SK-N-SH treated with all-trans-retinoic acid at 6 μM for 48 hours (cell line): ENCODE data around the gene DPP6.

Source experiments
- ATAC-seq: fragments of 200-7000 bp; cut with Tn5 transposase; 3 replicates; pipeline ENCODE4 v1.9.1; 2020; ENCODE audit warnings: mild to moderate bottlenecking, moderate library complexity
- ARNTL ChIP-seq: fragments of 450-650 bp; formaldehyde crosslinking; IDR thresholded peaks from 2 replicates; pipeline ENCODE4 v1.5.0; 2020; ENCODE audit warnings: low read depth, mild to moderate bottlenecking, moderate library complexity, borderline replicate concordance
- CSDC2 ChIP-seq: fragments of 250-450 bp; sonication (Bioruptor Pico); IDR thresholded peaks from 2 replicates; pipeline ENCODE4 v1.5.0; 2020; ENCODE audit warnings: mild to moderate bottlenecking, moderate library complexity
- ESRRG ChIP-seq: fragments of 250-450 bp; sonication (Bioruptor Pico); IDR thresholded peaks from 2 replicates; pipeline ENCODE4 v1.6.1; 2021; ENCODE audit warnings: mild to moderate bottlenecking
- GLIS3 ChIP-seq: fragments of 250-450 bp; sonication (Bioruptor Pico); IDR thresholded peaks from 2 replicates; pipeline ENCODE4 v1.5.0; 2020; ENCODE audit warnings: mild to moderate bottlenecking, moderate library complexity
- OSR1 ChIP-seq: fragments of 250-450 bp; sonication (Bioruptor Pico); IDR thresholded peaks from 2 replicates; pipeline ENCODE4 v1.8.0; 2022; ENCODE audit warnings: moderate library complexity, mild to moderate bottlenecking, inconsistent platforms
- SNAI2 ChIP-seq: fragments of 250-450 bp; sonication (Bioruptor Pico); IDR thresholded peaks from 2 replicates; pipeline ENCODE4 v1.5.0; 2020; ENCODE audit warnings: mild to moderate bottlenecking, moderate library complexity
- TCF4 ChIP-seq: fragments of 250-450 bp; sonication (Bioruptor Pico); IDR thresholded peaks from 2 replicates; pipeline ENCODE4 v1.8.0; 2021; ENCODE audit warnings: mild to moderate bottlenecking, moderate library complexity, borderline replicate concordance
- TOX ChIP-seq: fragments of 250-450 bp; sonication (Bioruptor Pico); IDR thresholded peaks from 2 replicates; pipeline ENCODE4 v1.8.0; 2021; ENCODE audit warnings: mild to moderate bottlenecking, moderate library complexity, borderline replicate concordance
- ZC3H10 ChIP-seq: fragments of 250-450 bp; sonication (Bioruptor Pico); IDR thresholded peaks from 2 replicates; pipeline ENCODE4 v1.5.1; 2021; ENCODE audit warnings: mild to moderate bottlenecking, moderate library complexity
- ZFP3 ChIP-seq: fragments of 250-450 bp; sonication (Bioruptor Pico); IDR thresholded peaks from 2 replicates; pipeline ENCODE4 v1.5.0; 2020; ENCODE audit warnings: mild to moderate bottlenecking, moderate library complexity
- ZFP30 ChIP-seq: fragments of 450-650 bp; formaldehyde crosslinking; IDR thresholded peaks from 2 replicates; pipeline ENCODE4 v1.5.0; 2022; ENCODE audit warnings: mild to moderate bottlenecking, moderate library complexity
- ZNF565 ChIP-seq: fragments of 450-650 bp; formaldehyde crosslinking; conservative IDR thresholded peaks from 2 replicates; pipeline ENCODE4 v1.5.0; 2020; ENCODE audit warnings: low read depth, mild to moderate bottlenecking, moderate library complexity
- ZNF70 ChIP-seq: fragments of 450-650 bp; formaldehyde crosslinking; IDR thresholded peaks from 2 replicates; pipeline ENCODE4 v1.5.0; 2020; ENCODE audit warnings: mild to moderate bottlenecking, moderate library complexity
- ZNF8 ChIP-seq: fragments of 450-650 bp; formaldehyde crosslinking; IDR thresholded peaks from 2 replicates; pipeline ENCODE4 v1.5.0; 2020; ENCODE audit warnings: mild to moderate bottlenecking, moderate library complexity
- TF ChIP-seq, protein P1 (sequence below): fragments of 250-450 bp; sonication (Bioruptor Pico); IDR thresholded peaks from 2 replicates; pipeline ENCODE4 v1.8.0; 2021; ENCODE audit warnings: low read depth, mild to moderate bottlenecking, moderate library complexity, borderline replicate concordance
- TF ChIP-seq, protein P2 (sequence below): fragments of 250-450 bp; sonication (Bioruptor Pico); IDR thresholded peaks from 2 replicates; pipeline ENCODE4 v1.8.0; 2020; ENCODE audit warnings: mild to moderate bottlenecking, moderate library complexity, borderline replicate concordance
- TF ChIP-seq, protein P3 (sequence below): fragments of 250-450 bp; sonication (Bioruptor Pico); IDR thresholded peaks from 2 replicates; pipeline ENCODE4 v1.5.1; 2020; ENCODE audit warnings: low read depth, mild to moderate bottlenecking, moderate library complexity
- TF ChIP-seq, protein P4 (sequence below): fragments of 250-450 bp; sonication (Bioruptor Pico); IDR thresholded peaks from 2 replicates; pipeline ENCODE4 v1.5.0; 2020; ENCODE audit warnings: mild to moderate bottlenecking, moderate library complexity

The DPP6 gene

DNA sequence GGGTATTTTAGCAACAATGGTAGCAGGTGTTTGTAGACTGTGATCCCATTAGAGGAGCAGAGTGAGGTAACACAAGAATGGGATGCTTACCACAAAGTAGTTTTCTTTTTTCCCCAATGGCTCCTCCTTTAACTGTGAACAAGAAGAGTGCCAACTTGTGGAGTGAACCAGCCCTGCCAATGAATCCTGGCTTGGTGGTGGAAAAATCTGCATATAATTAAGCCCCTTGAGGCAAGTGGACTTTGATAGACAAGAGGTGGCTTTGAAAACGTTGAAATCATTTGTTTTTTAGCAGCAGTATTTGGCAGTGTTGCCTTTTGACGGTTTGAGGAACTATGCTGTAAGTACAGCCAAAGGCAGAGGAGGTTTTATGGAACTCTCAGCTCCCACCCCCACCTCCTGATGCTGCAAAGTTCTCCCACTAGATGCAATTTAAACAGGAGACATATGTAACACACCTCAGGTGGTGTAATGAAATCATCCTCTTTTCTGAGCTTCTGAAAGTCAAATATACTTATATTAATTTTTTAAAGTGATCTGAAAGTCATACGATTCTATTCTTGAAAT is 295.6 kb downstream of the DPP6 start:
- TF ChIP-seq ZFP3 (no peak), OSR1 (CRISPR knock-in tag) (no peak), ZNF565 (no peak), TCF4 (CRISPR knock-in tag) (no peak), ZC3H10 (CRISPR knock-in tag) (no peak), CSDC2 (CRISPR knock-in tag) (no peak), ARNTL (CRISPR knock-in tag) (no peak)
- no peak for ATAC-seq

DNA sequence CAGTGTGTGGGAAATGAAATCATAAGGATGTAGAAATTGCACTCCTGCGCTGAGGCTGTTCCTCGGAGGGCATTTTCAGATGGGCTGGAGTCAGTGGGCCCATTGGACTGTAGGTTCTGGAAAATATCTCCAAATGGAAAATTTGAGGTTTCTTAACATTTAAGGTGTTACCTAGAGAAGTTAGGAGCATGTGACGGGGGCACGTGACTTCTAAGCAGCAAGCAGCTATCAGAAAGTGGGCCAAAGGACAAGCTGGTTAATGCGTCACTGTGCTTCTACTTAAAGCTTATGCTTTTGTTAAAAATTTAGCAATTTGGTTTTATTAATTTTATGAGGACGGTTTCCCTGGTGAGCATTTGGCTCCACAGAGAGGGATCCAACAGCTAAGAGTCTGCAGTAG is 298.7 kb downstream of the DPP6 start:
- TF ChIP-seq ESRRG (CRISPR knock-in tag): no peak
- TF ChIP-seq, protein P1, sequence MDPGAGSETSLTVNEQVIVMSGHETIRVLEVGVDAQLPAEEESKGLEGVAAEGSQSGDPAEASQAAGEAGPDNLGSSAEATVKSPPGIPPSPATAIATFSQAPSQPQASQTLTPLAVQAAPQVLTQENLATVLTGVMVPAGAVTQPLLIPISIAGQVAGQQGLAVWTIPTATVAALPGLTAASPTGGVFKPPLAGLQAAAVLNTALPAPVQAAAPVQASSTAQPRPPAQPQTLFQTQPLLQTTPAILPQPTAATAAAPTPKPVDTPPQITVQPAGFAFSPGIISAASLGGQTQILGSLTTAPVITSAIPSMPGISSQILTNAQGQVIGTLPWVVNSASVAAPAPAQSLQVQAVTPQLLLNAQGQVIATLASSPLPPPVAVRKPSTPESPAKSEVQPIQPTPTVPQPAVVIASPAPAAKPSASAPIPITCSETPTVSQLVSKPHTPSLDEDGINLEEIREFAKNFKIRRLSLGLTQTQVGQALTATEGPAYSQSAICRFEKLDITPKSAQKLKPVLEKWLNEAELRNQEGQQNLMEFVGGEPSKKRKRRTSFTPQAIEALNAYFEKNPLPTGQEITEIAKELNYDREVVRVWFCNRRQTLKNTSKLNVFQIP (CRISPR knock-in tag): no peak
- TF ChIP-seq TOX (CRISPR knock-in tag): no peak
- TF ChIP-seq, protein P2, sequence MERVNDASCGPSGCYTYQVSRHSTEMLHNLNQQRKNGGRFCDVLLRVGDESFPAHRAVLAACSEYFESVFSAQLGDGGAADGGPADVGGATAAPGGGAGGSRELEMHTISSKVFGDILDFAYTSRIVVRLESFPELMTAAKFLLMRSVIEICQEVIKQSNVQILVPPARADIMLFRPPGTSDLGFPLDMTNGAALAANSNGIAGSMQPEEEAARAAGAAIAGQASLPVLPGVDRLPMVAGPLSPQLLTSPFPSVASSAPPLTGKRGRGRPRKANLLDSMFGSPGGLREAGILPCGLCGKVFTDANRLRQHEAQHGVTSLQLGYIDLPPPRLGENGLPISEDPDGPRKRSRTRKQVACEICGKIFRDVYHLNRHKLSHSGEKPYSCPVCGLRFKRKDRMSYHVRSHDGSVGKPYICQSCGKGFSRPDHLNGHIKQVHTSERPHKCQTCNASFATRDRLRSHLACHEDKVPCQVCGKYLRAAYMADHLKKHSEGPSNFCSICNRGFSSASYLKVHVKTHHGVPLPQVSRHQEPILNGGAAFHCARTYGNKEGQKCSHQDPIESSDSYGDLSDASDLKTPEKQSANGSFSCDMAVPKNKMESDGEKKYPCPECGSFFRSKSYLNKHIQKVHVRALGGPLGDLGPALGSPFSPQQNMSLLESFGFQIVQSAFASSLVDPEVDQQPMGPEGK: no peak
- no peak for TF ChIP-seq ZFP30 (CRISPR knock-in tag)
- TF ChIP-seq CSDC2 (CRISPR knock-in tag): no peak
- no peak for TF ChIP-seq ZNF565
- TF ChIP-seq SNAI2: no peak
- no peak for TF ChIP-seq TCF4 (CRISPR knock-in tag)
- TF ChIP-seq ZNF8 (CRISPR knock-in tag): no peak
- TF ChIP-seq OSR1 (CRISPR knock-in tag): no peak
- TF ChIP-seq, protein P3, sequence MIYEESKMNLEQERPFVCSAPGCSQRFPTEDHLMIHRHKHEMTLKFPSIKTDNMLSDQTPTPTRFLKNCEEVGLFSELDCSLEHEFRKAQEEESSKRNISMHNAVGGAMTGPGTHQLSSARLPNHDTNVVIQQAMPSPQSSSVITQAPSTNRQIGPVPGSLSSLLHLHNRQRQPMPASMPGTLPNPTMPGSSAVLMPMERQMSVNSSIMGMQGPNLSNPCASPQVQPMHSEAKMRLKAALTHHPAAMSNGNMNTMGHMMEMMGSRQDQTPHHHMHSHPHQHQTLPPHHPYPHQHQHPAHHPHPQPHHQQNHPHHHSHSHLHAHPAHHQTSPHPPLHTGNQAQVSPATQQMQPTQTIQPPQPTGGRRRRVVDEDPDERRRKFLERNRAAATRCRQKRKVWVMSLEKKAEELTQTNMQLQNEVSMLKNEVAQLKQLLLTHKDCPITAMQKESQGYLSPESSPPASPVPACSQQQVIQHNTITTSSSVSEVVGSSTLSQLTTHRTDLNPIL: no peak
- no peak for ATAC-seq

DNA sequence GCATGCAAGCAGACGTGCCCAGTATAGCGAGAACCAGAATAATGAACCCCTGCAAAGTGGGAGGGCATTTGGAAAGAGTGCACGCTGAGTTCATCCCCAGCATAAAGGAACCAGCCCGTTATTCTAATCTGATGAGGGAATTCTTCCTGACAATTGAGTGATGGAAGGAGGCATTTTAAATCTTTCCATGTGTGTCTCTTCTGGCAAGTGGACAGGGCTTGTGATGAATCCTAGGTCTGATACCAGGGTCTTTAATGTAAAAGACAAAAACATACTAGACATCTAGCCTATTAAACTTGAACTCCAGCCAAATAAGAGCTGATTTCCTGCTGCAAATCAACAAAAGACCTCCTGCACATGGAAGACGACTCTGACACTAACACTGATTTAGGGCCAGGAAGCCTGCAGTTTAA is 301.2 kb downstream of the DPP6 start:
- TF ChIP-seq ZFP3 (no peak), ZNF70 (no peak), GLIS3 (CRISPR knock-in tag) (no peak), ARNTL (CRISPR knock-in tag) (no peak), TCF4 (CRISPR knock-in tag) (peak; percentile 70; the same call in 1 of the 2 replicates), SNAI2 (no peak), ZNF565 (no peak)
- TF ChIP-seq, protein P4, sequence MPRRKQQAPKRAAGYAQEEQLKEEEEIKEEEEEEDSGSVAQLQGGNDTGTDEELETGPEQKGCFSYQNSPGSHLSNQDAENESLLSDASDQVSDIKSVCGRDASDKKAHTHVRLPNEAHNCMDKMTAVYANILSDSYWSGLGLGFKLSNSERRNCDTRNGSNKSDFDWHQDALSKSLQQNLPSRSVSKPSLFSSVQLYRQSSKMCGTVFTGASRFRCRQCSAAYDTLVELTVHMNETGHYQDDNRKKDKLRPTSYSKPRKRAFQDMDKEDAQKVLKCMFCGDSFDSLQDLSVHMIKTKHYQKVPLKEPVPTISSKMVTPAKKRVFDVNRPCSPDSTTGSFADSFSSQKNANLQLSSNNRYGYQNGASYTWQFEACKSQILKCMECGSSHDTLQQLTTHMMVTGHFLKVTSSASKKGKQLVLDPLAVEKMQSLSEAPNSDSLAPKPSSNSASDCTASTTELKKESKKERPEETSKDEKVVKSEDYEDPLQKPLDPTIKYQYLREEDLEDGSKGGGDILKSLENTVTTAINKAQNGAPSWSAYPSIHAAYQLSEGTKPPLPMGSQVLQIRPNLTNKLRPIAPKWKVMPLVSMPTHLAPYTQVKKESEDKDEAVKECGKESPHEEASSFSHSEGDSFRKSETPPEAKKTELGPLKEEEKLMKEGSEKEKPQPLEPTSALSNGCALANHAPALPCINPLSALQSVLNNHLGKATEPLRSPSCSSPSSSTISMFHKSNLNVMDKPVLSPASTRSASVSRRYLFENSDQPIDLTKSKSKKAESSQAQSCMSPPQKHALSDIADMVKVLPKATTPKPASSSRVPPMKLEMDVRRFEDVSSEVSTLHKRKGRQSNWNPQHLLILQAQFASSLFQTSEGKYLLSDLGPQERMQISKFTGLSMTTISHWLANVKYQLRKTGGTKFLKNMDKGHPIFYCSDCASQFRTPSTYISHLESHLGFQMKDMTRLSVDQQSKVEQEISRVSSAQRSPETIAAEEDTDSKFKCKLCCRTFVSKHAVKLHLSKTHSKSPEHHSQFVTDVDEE (CRISPR knock-in tag): peak; percentile 73; the same call in 1 of the 2 replicates
- TF ChIP-seq, protein P1 (CRISPR knock-in tag): no peak
- ATAC-seq: no peak

DNA sequence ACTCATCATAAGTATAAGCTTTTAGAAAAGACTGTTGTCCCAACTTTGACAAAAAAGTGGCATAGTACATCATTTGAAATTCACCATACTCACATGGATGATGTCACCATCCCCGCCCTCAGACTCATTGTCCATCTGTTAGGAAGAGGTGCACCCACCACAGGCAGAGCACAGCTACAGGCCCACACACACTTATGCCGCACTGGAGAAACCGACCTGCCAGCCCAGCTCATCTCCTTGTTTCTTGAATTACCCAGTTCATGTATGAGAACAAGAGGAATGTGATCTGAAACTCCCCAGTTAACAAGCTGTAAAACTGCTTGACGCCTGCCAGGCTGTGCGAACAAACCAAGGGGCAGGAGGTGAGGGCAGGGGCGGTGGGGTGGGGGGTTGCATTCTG is 312.0 kb downstream of the DPP6 start:
- no peak for ATAC-seq
- TF ChIP-seq, protein P4 (CRISPR knock-in tag): no peak
- TF ChIP-seq SNAI2: no peak
- TF ChIP-seq ZNF8 (CRISPR knock-in tag): no peak
- TF ChIP-seq, protein P3: no peak
- no peak for TF ChIP-seq ZFP30 (CRISPR knock-in tag)
- TF ChIP-seq ZC3H10 (CRISPR knock-in tag): no peak
- TF ChIP-seq, protein P1 (CRISPR knock-in tag): no peak
- TF ChIP-seq TOX (CRISPR knock-in tag): no peak
- no peak for TF ChIP-seq ZNF70
- no peak for TF ChIP-seq ARNTL (CRISPR knock-in tag)
- TF ChIP-seq CSDC2 (CRISPR knock-in tag): no peak
- no peak for TF ChIP-seq ZFP3
